DOHH2 (cell line): ENCODE results near the gene RGMA.

Experiments
- H3F3A ChIP-seq: fragments of 200-600 bp; sonication (generic), shearing (Covaris generic); 2 replicates; pipeline ENCODE4 v1.6.0; 2016; ENCODE audit warnings: antibody characterized with exemption, mild to moderate bottlenecking; ENCODE audit not compliant: control insufficient read depth, insufficient read depth
- H3K27ac ChIP-seq: fragments of 200-600 bp; sonication (generic); 2 replicates; pipeline ENCODE4 v1.5.1; 2014; ENCODE audit warnings: low read depth, mild to moderate bottlenecking, low read length, moderate library complexity
- H3K27me3 ChIP-seq: fragments of 200-600 bp; sonication (generic); 2 replicates; pipeline ENCODE4 v1.6.1; 2014; ENCODE audit warnings: mild to moderate bottlenecking, low read length, mixed read lengths; ENCODE audit not compliant: control insufficient read depth
- H3K36me3 ChIP-seq: fragments of 200-600 bp; sonication (generic); 2 replicates; pipeline ENCODE4 v1.6.1; 2014; ENCODE audit warnings: mild to moderate bottlenecking, low read length, moderate library complexity, mixed read lengths; ENCODE audit not compliant: control insufficient read depth
- H3K4me1 ChIP-seq: fragments of 200-600 bp; sonication (generic); 2 replicates; pipeline ENCODE4 v1.6.1; 2014; ENCODE audit warnings: mild to moderate bottlenecking, low read length, mixed read lengths; ENCODE audit not compliant: control insufficient read depth
- H3K4me2 ChIP-seq: fragments of 200-600 bp; sonication (generic); 2 replicates; pipeline ENCODE4 v1.6.0; 2014; ENCODE audit warnings: mild to moderate bottlenecking, low read length, moderate library complexity
- H3K4me3 ChIP-seq: fragments of 200-600 bp; sonication (generic); 2 replicates; pipeline ENCODE4 v1.5.1; 2014; ENCODE audit warnings: mild to moderate bottlenecking, low read length, mixed read lengths
- H3K79me2 ChIP-seq: fragments of 200-600 bp; sonication (generic); 2 replicates; pipeline ENCODE4 v1.6.1; 2014; ENCODE audit warnings: mild to moderate bottlenecking, low read length, mixed read lengths; ENCODE audit not compliant: control insufficient read depth
- H3K9me2 ChIP-seq: fragments of 200-600 bp; sonication (generic); replicated peaks from 2 replicates; pipeline ENCODE4 v1.6.1; 2014; ENCODE audit warnings: mild to moderate bottlenecking, low read length, mixed read lengths; ENCODE audit not compliant: control insufficient read depth
- H3K9me3 ChIP-seq: fragments of 200-600 bp; sonication (generic); 2 replicates; pipeline ENCODE4 v1.6.1; 2014; ENCODE audit warnings: antibody characterized with exemption, low read length, mixed read lengths; ENCODE audit not compliant: control insufficient read depth, insufficient read depth
- H4K20me1 ChIP-seq: fragments of 200-600 bp; sonication (generic); 2 replicates; pipeline ENCODE4 v1.6.0; 2014; ENCODE audit warnings: low read depth, mild to moderate bottlenecking, antibody characterized with exemption, low read length, moderate library complexity; ENCODE audit not compliant: control insufficient read depth, insufficient read depth
- EZH2phosphoT487 ChIP-seq: fragments of 200-600 bp; sonication (generic); IDR thresholded peaks from 2 replicates; pipeline ENCODE4 v1.6.1; 2017; ENCODE audit warnings: borderline replicate concordance, mild to moderate bottlenecking, antibody characterized with exemption, low read length, moderate library complexity, mixed read lengths
- TF ChIP-seq, protein P1 (sequence below): fragments of 200-600 bp; sonication (generic); IDR thresholded peaks from one replicate; pipeline ENCODE4 v1.5.1; 2014; ENCODE audit warnings: antibody characterized with exemption, mild to moderate bottlenecking, low read depth, low read length; ENCODE audit not compliant: poor library complexity, severe bottlenecking

The RGMA gene

GRCh38 chr15:92989470-92989869, 99.5 kb downstream of the RGMA start:
- Histone ChIP-seq H3K36me3 (peaks cover 77% of the 10 kb centered on the region), H3K27me3 (no peaks in the 10 kb centered on the region), H3K9me3 (no peaks in the 10 kb centered on the region), H3K9me2 (no peaks in the 10 kb centered on the region), H3F3A (no peaks in the 10 kb centered on the region), H3K79me2 (no peaks in the 10 kb centered on the region), H4K20me1 (no peaks in the 10 kb centered on the region), H3K4me3 (no peak overlapping the region), H3K4me1 (no peaks in the 10 kb centered on the region), H3K4me2 (no peak overlapping the region), H3K27ac (no peak overlapping the region)
- no peak for TF ChIP-seq EZH2phosphoT487
- TF ChIP-seq, protein P1, sequence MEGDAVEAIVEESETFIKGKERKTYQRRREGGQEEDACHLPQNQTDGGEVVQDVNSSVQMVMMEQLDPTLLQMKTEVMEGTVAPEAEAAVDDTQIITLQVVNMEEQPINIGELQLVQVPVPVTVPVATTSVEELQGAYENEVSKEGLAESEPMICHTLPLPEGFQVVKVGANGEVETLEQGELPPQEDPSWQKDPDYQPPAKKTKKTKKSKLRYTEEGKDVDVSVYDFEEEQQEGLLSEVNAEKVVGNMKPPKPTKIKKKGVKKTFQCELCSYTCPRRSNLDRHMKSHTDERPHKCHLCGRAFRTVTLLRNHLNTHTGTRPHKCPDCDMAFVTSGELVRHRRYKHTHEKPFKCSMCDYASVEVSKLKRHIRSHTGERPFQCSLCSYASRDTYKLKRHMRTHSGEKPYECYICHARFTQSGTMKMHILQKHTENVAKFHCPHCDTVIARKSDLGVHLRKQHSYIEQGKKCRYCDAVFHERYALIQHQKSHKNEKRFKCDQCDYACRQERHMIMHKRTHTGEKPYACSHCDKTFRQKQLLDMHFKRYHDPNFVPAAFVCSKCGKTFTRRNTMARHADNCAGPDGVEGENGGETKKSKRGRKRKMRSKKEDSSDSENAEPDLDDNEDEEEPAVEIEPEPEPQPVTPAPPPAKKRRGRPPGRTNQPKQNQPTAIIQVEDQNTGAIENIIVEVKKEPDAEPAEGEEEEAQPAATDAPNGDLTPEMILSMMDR, result no peak
